Panc1 (cell line): Measurements from ENCODE around the gene HIF1A. TPM values are rescaled to one million over a fixed set of nuclear protein-coding genes. Genes with fewer than 3 reads are reported as not detected.

Source experiments
- ATAC-seq: fragments of 200-7000 bp; cut with Tn5 transposase; 2 replicates; pipeline ENCODE4 v1.9.1; 2020; ENCODE audit warnings: mild to moderate bottlenecking, moderate library complexity
- BruUV-seq: library from RNA; stranded (reverse); fragments of 400-500 nt; replicated peaks from 2 replicates; lab custom pipeline; 2021; lab: Mats Ljungman, UMichigan
- CTCF ChIA-PET: fragments of 300-600 bp; sonication (Branson Sonifier 250); formaldehyde crosslinking; loops from one replicate; lab custom pipeline; 2022; ENCODE audit warnings: antibody characterized with exemption; lab: Charles Lee
- POLR2A ChIA-PET: fragments of 300-600 bp; sonication (Branson Sonifier 250); formaldehyde crosslinking; loops from one replicate; lab custom pipeline; 2022; ENCODE audit warnings: antibody characterized with exemption; lab: Charles Lee
- DNase-seq: peaks from one replicate; pipeline ENCODE4 v3.0.0-alpha.2; 2010; ENCODE audit warnings: low read depth, low spot score
- H3K27ac ChIP-seq: 2 replicates; pipeline ENCODE4 v1.5.1; 2011; ENCODE audit warnings: mild to moderate bottlenecking, low read length, inconsistent platforms
- H3K27me3 ChIP-seq: fragments of 200-500 bp; sonication (Bioruptor generic); 2 replicates; pipeline ENCODE4 v1.6.0; 2014; ENCODE audit warnings: low read length, inconsistent platforms; ENCODE audit not compliant: control insufficient read depth, insufficient read depth
- H3K36me3 ChIP-seq: fragments of 200-500 bp; sonication (Bioruptor generic); 2 replicates; pipeline ENCODE4 v1.5.1; 2014; ENCODE audit warnings: inconsistent platforms, mild to moderate bottlenecking, low read length, moderate library complexity; ENCODE audit not compliant: control insufficient read depth, insufficient read depth
- H3K4me1 ChIP-seq: 2 replicates; pipeline ENCODE4 v1.5.1; 2011; ENCODE audit warnings: inconsistent platforms, mild to moderate bottlenecking, low read length, moderate library complexity; ENCODE audit not compliant: control insufficient read depth, insufficient read depth
- H3K4me3 ChIP-seq, 2 experiments: 2 replicates each; pipeline ENCODE4 v1.5.1; 2011 to 2012; ENCODE audit warnings: low read depth in 2 of 2, low read length in 2 of 2, mild to moderate bottlenecking in 2 of 2, inconsistent platforms in 1 of 2, moderate library complexity in 1 of 2
- H3K9me3 ChIP-seq: fragments of 200-500 bp; sonication (Bioruptor generic); 2 replicates; pipeline ENCODE4 v1.5.1; 2014; ENCODE audit warnings: low read depth, mild to moderate bottlenecking, inconsistent platforms, low read length, moderate library complexity; ENCODE audit not compliant: control insufficient read depth, insufficient read depth
- POLR2AphosphoS5 ChIP-seq: IDR thresholded peaks from 2 replicates; pipeline ENCODE4 v1.6.1; 2012; ENCODE audit warnings: mild to moderate bottlenecking, low read depth, low read length, moderate library complexity
- SIN3A ChIP-seq: IDR thresholded peaks from 2 replicates; pipeline ENCODE4 v1.6.1; 2012; ENCODE audit warnings: low read depth, mild to moderate bottlenecking, low read length, moderate library complexity, borderline replicate concordance; ENCODE audit not compliant: insufficient read depth
- TCF7L2 ChIP-seq: IDR thresholded peaks from 2 replicates; pipeline ENCODE4 v1.6.1; 2011; ENCODE audit warnings: mild to moderate bottlenecking, low read depth, low read length, inconsistent platforms
- in situ Hi-C: cut with HindIII; loops from 2 replicates; pipeline ENCODE4 v1.10.0; 2016; ENCODE audit warnings: low sequenced_read_pairs, low pct_unique_long_range_greater_than_20kb
- intact Hi-C: fragments of 100-400 bp; cut with micrococcal nuclease; formaldehyde crosslinking; loops from one replicate; pipeline ENCODE4 v1.10.0; 2022; ENCODE audit not compliant: unreplicated experiment
- total RNA-seq: library from RNA; stranded (reverse); gene quantifications from one replicate; pipeline ENCODE4 v1.2.1, GENCODE V29; 2021; ENCODE audit not compliant: unreplicated experiment
- TF ChIP-seq, protein P1 (sequence below), 2 experiments: IDR thresholded peaks; 2 replicates each; pipeline ENCODE4 v1.6.1; 2011 to 2012; ENCODE audit warnings: low read depth in 2 of 2, control low read depth in 1 of 2, low read length in 1 of 2, mild to moderate bottlenecking in 1 of 2, moderate library complexity in 1 of 2; ENCODE audit not compliant: insufficient read depth in 1 of 2
- TF ChIP-seq, protein P2 (sequence below): fragments of 450-650 bp; IDR thresholded peaks from 2 replicates; pipeline ENCODE4 v1.5.1; 2017; ENCODE audit warnings: mild to moderate bottlenecking

Gene HIF1A
- total RNA-seq, 1 experiment from 2014 or later: 83.4 TPM

DNA sequence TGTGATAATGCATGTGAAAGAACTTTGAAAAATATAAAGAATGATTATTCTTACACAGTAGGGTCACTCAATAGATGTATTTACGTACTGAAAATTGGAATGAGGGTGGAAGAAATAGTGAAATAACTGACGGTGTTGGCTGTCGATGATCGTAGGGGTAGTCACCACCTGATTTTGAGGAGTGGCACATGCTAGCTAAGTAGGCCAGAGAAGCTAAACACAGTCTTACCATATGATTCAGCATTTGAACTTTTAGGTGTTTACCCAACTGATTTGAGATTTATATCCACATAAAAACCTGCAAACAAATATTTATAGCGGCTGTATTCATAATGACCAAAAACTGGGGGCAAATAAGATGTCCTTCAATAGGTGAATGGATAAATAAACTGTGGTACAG is 47.6 kb upstream of the HIF1A start:
- no peak overlapping the region for H3K27ac ChIP-seq
- TF ChIP-seq, protein P1, sequence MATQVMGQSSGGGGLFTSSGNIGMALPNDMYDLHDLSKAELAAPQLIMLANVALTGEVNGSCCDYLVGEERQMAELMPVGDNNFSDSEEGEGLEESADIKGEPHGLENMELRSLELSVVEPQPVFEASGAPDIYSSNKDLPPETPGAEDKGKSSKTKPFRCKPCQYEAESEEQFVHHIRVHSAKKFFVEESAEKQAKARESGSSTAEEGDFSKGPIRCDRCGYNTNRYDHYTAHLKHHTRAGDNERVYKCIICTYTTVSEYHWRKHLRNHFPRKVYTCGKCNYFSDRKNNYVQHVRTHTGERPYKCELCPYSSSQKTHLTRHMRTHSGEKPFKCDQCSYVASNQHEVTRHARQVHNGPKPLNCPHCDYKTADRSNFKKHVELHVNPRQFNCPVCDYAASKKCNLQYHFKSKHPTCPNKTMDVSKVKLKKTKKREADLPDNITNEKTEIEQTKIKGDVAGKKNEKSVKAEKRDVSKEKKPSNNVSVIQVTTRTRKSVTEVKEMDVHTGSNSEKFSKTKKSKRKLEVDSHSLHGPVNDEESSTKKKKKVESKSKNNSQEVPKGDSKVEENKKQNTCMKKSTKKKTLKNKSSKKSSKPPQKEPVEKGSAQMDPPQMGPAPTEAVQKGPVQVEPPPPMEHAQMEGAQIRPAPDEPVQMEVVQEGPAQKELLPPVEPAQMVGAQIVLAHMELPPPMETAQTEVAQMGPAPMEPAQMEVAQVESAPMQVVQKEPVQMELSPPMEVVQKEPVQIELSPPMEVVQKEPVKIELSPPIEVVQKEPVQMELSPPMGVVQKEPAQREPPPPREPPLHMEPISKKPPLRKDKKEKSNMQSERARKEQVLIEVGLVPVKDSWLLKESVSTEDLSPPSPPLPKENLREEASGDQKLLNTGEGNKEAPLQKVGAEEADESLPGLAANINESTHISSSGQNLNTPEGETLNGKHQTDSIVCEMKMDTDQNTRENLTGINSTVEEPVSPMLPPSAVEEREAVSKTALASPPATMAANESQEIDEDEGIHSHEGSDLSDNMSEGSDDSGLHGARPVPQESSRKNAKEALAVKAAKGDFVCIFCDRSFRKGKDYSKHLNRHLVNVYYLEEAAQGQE (IDR thresholded peaks at IDR 0.05; ENCODE audit: insufficient read depth in 1 of 2, low read depth in 2 of 2, low read length in 1 of 2): no peak
- TF ChIP-seq TCF7L2 (no peak), SIN3A (no peak), POLR2AphosphoS5 (no peak)
- TF ChIP-seq, protein P2, sequence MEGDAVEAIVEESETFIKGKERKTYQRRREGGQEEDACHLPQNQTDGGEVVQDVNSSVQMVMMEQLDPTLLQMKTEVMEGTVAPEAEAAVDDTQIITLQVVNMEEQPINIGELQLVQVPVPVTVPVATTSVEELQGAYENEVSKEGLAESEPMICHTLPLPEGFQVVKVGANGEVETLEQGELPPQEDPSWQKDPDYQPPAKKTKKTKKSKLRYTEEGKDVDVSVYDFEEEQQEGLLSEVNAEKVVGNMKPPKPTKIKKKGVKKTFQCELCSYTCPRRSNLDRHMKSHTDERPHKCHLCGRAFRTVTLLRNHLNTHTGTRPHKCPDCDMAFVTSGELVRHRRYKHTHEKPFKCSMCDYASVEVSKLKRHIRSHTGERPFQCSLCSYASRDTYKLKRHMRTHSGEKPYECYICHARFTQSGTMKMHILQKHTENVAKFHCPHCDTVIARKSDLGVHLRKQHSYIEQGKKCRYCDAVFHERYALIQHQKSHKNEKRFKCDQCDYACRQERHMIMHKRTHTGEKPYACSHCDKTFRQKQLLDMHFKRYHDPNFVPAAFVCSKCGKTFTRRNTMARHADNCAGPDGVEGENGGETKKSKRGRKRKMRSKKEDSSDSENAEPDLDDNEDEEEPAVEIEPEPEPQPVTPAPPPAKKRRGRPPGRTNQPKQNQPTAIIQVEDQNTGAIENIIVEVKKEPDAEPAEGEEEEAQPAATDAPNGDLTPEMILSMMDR: no peak
- H3K36me3 ChIP-seq: no peaks in the 10 kb centered on the region
- DNase-seq: no peak
- no peaks in the 10 kb centered on the region for H3K4me1 ChIP-seq
- ChIA-PET POLR2A (no interaction called here), CTCF (no interaction called here)
- BruUV-seq: no TSS peak
- H3K4me3 ChIP-seq: no peak overlapping the region
- H3K9me3 ChIP-seq: no peaks in the 10 kb centered on the region
- no peaks in the 10 kb centered on the region for H3K27me3 ChIP-seq
- in situ Hi-C loops (no loop called here), intact Hi-C loops (no loop called here)
- ATAC-seq: no peak

DNA sequence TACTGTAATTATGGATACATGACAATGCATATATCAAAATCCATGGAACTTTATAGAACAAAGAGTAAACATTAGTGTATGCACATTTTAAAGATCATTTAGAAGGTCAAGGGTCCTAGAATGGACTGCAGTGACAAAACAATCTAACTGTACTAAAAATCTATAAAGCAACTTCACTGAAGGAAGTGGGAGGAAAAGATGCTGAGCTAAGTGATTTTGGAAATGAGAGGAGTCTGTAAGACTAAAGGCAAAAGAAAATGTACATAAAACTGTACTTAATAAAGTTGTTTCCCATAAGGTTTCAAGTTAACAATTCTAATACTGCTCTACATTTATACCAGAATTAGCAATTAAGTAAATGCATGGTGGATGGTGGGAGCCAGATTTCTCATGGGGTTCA is 46.9 kb upstream of the HIF1A start:
- ChIA-PET POLR2A (no interaction called here), CTCF (no interaction called here)
- no TSS peak for BruUV-seq
- ATAC-seq: no peak
- Histone ChIP-seq H3K4me1 (no peaks in the 10 kb centered on the region), H3K36me3 (no peaks in the 10 kb centered on the region), H3K27ac (no peak overlapping the region), H3K9me3 (no peaks in the 10 kb centered on the region), H3K27me3 (no peaks in the 10 kb centered on the region), H3K4me3 (no peak overlapping the region)
- DNase-seq: no peak
- intact Hi-C loops (no loop called here), in situ Hi-C loops (no loop called here)
- no peak for TF ChIP-seq TCF7L2
- no peak for TF ChIP-seq SIN3A
- TF ChIP-seq, protein P2: no peak
- TF ChIP-seq POLR2AphosphoS5: no peak
- TF ChIP-seq, protein P1 (IDR thresholded peaks at IDR 0.05; ENCODE audit: insufficient read depth in 1 of 2, low read depth in 2 of 2, low read length in 1 of 2): no peak
